Measurements from ENCODE around the gene PCDHB8. TPM values are rescaled to one million over a fixed set of nuclear protein-coding genes. Genes with fewer than 3 reads are reported as not detected.
A peak's percentile ranks its signal among the peaks of the same experiment; 100 is the strongest.
"Not testable (repeated sequence)": the region's sequence is repeated elsewhere in the genome, so short reads cannot be mapped to it uniquely, and the experiment has no call there.

PCDHB8 gene
- total RNA-seq, 4 donors from 2014 or later, result 0.67 to 2.6 (median 1.8) TPM

GRCh38 chr5:141172381-141173204, 5.0 kb upstream of the PCDHB8 start, which contains the start of gene PCDHB7:
Gene PCDHB7 (plus strand): TSS chr5:141172644. CDS start chr5:141172836, 192 bp downstream.
- WGBS, 2 donors, result 21 to 43% methylated on average over 20 of the region's 20 CpGs
- DNase-seq, result peak; percentile 4 to 23

GRCh38 chr5:141174291-141175104, 3.1 kb upstream of the PCDHB8 start:
- H3K4me1 ChIP-seq; H3K27ac ChIP-seq; H3K27me3 ChIP-seq; H3K4me3 ChIP-seq (replicated peaks in 1 of 3); H3K9me3 ChIP-seq; intact Hi-C loops (cut with DNase I); H3K36me3 ChIP-seq; DNase-seq: not testable (repeated sequence)
- WGBS, 2 donors, result 30 to 65% methylated on average over 55 to 76 of the region's 79 CpGs

More at GRCh38 chr5:141172381-141173204, 5.0 kb upstream of the PCDHB8 start, which contains the start of gene PCDHB7:
- no peaks in the 10 kb centered on the region for H3K27me3 ChIP-seq
- no peak for TF ChIP-seq POLR2A (IDR thresholded peaks at IDR 0.05)
- TF ChIP-seq, protein P1, sequence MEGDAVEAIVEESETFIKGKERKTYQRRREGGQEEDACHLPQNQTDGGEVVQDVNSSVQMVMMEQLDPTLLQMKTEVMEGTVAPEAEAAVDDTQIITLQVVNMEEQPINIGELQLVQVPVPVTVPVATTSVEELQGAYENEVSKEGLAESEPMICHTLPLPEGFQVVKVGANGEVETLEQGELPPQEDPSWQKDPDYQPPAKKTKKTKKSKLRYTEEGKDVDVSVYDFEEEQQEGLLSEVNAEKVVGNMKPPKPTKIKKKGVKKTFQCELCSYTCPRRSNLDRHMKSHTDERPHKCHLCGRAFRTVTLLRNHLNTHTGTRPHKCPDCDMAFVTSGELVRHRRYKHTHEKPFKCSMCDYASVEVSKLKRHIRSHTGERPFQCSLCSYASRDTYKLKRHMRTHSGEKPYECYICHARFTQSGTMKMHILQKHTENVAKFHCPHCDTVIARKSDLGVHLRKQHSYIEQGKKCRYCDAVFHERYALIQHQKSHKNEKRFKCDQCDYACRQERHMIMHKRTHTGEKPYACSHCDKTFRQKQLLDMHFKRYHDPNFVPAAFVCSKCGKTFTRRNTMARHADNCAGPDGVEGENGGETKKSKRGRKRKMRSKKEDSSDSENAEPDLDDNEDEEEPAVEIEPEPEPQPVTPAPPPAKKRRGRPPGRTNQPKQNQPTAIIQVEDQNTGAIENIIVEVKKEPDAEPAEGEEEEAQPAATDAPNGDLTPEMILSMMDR (IDR thresholded peaks at IDR 0.05), result peak in 2 of 6 experiments; percentile 21 to 38
- intact Hi-C loops (cut with DNase I), result no loop called here
- H3K36me3 ChIP-seq, result no peaks in the 10 kb centered on the region
- H3K27ac ChIP-seq, result no peak within 1 kb of the TSS
- H3K4me3 ChIP-seq (replicated peaks in 1 of 3), result no peak within 1 kb of the TSS
- no peaks in the 10 kb centered on the region for H3K9me3 ChIP-seq
- H3K4me1 ChIP-seq, result no peaks in the 10 kb centered on the region

GRCh38 chr5:141175933-141176332, 1.7 kb upstream of the PCDHB8 start:
- H3K9me3 ChIP-seq, result no peaks in the 10 kb centered on the region
- no peaks in the 10 kb centered on the region for H3K27me3 ChIP-seq
- H3K36me3 ChIP-seq, result no peaks in the 10 kb centered on the region
- no peak for DNase-seq
- no peak overlapping the region for H3K27ac ChIP-seq
- no peaks in the 10 kb centered on the region for H3K4me1 ChIP-seq
- H3K4me3 ChIP-seq (replicated peaks in 1 of 3), result no peak overlapping the region
- TF ChIP-seq, protein P1 (IDR thresholded peaks at IDR 0.05), result no peak
- no peak for TF ChIP-seq POLR2A (IDR thresholded peaks at IDR 0.05)
- 44 to 66% methylated on average over 1 of the region's 1 CpG for WGBS, 2 donors
- intact Hi-C loops (cut with DNase I), result no loop called here

- H3K27ac ChIP-seq; H3K4me3 ChIP-seq (replicated peaks in 1 of 3); H3K4me1 ChIP-seq; H3K36me3 ChIP-seq; H3K9me3 ChIP-seq; DNase-seq; intact Hi-C loops (cut with DNase I); H3K27me3 ChIP-seq: not testable (repeated sequence)
- 27 to 67% methylated on average over 35 of the region's 39 CpGs for WGBS, 2 donors
Measured at GRCh38 chr5:141179371-141179770, 1.8 kb downstream of the PCDHB8 start.

- H3K27me3 ChIP-seq; intact Hi-C loops (cut with DNase I); H3K36me3 ChIP-seq; H3K4me3 ChIP-seq (replicated peaks in 1 of 3); H3K4me1 ChIP-seq; H3K9me3 ChIP-seq; H3K27ac ChIP-seq; DNase-seq: not testable (repeated sequence)
- WGBS, 2 donors, result 28 to 66% methylated on average over 5 to 14 of the region's 32 CpGs
Measured at GRCh38 chr5:141179876-141180275, 2.3 kb downstream of the PCDHB8 start.

DNA sequence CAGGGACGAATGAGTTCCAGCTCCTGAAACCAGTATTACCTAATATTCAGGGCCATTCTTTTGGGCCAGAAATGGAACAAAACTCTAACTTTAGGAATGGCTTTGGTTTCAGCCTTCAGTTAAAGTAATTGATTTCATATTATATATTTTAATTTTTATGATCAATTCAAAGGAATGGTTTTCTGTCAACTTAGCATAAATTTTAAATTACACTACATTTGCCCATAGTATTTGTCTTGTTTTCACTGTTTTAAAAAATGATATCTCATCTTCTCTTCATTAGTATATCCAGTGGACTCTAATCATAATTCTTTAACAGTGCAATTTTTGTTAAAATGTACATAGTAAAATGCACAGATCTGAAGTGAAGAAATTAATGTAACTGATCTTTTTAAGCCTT, 2.7 kb downstream of the PCDHB8 start:
- intact Hi-C loops (cut with DNase I), result no loop called here
- TF ChIP-seq POLR2A (IDR thresholded peaks at IDR 0.05), result no peak
- TF ChIP-seq, protein P1 (IDR thresholded peaks at IDR 0.05), result no peak
- no peaks in the 10 kb centered on the region for H3K4me1 ChIP-seq
- no peak overlapping the region for H3K27ac ChIP-seq
- H3K36me3 ChIP-seq, result no peaks in the 10 kb centered on the region
- no peaks in the 10 kb centered on the region for H3K27me3 ChIP-seq
- DNase-seq, result no peak
- WGBS, 2 donors, result 20 to 70% methylated on average over 1 of the region's 1 CpG
- H3K4me3 ChIP-seq (replicated peaks in 1 of 3), result no peak overlapping the region
- H3K9me3 ChIP-seq, result no peaks in the 10 kb centered on the region

Data from thyroid gland (tissue), 4 donors.